HG03103 (cell line): ENCODE results near the gene COBLL1.
"Not testable (repeated sequence)": the region's sequence is repeated elsewhere in the genome, so short reads cannot be mapped to it uniquely, and the experiment has no call there.

Source experiments
- ATAC-seq: cut with Tn5 transposase; IDR thresholded peaks from one replicate; pipeline ENCODE4 v1.9.1; 2021; ENCODE audit warnings: low read depth; ENCODE audit not compliant: unreplicated experiment

Gene COBLL1

DNA sequence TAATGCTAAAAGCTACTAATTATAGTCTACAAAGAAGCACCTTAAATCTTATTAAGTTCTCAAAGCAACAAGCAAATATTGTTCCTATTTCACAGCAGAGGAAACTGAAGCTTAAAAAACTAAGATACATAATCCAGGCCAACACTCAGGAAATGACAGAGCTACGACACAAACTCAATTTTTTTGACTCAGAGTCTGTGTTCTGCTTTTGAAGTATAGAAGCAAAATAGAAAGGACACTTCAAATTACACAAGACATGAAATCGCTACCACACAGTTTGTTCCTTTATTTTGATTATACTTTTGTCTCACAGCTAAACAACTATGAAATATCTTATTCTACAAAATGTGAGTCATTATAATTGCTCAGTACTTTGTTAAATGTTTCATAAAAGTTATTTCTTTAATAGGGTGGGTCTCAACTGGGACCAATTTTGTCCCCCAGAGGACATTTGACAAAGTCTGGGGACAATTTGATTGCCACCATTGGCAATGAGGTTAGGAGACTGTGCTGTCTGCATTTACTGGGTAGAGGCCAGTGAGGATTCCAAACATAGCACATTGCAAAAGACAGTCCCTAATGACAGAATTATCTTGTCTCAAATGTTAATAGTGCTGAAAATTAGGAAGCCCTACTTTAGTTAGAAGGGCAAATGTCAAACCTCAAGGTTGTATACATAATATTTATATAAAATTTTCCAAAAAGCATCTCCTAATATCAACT is 118.8 kb downstream of the COBLL1 start:
- ATAC-seq, result no peak

DNA sequence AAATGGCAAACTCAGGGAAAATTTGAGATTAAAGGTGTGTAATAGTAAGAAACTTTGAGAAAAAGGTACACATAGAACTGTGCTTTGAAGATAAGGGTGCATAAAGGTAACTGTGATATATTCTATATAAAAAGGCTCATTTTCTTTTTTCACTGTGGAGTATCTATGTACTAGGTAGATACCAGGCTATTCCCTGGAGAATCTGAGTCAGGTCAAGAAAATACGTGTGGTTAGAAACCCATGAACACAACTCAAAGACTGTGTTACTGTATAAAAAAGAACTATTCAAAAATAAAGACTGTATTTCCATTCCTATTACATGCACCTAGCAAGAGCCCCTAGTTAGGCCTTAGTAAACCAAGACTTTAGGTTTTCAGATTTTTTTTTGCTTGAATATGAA is 120.2 kb downstream of the COBLL1 start:
- no peak for ATAC-seq

DNA sequence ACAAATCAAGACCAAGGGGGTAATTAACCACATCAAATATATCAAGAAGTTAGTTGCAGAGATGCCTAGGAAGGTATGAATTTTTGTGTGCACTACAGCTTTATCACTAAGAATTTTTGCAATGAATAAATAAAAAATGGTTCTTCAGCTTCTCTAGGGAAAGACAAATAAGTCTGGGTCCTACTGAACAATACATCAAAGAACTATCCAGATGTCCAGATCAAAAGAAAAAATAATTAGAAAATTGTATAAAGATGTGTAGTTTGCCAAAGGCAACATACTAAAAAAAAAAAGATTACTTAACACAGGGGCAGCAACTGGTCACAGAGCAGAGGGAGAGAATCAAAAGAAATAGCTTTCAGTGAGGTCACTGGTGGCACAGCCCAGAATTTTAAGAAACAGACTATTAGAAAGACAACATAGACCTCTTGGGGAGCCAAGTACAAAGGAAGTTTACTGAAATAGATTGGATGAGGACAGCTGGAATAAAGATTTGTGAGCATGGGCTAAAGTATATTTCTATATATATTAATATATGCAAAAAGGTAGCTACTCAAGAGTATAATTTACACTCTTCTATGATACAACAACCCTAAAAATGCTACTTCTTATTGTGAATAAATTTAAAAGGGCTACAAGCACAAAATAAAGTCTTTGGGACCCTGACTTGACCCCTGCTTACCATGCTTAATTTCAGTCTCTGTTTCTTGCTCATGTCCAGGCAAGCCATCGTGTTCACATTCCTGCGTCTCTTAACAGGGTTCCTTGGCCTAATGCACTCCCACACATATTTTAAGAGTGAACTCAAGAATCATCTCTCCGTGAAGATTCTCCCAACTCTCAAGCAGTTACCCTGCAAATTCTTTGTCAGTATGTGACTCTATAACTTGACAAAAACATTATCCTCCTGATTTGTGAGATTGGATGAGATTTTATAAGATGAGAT is 121.4 kb downstream of the COBLL1 start:
- ATAC-seq, result no peak

DNA sequence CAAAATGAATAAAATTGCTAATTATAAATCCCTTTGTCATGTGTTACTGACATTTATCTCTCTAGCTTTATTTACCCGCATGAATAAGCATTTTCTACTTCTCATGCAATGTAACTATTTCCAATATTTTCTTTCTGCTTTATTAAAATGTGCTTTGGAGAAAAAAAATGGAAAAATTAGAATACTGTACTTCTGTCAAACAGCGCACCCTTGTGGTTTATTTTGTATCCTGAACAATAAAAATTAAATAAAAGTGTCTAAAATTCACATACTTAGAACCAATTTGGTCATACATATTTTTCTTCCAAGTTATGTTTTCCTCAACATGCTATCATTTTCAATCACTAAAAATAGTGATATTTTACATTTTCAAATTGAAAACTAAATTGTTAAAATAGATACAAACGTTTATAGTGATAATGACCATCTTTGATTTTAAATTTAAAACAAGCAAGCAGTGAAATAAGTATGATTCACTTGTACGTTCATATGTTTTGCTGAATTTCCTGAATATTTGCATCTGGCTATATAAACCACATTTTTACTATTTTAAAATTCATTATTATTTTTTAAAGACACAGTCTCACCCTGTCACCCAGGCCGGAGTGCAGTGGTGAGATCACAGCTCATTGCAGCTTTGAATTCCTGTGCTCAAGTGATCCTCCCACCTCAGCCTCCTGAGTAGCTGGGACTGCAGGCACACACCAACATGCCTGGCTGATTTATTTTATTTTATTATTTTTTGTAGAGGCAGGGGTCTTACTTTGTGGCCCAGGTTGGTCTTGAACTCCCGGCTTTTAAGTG is 124.4 kb downstream of the COBLL1 start:
- ATAC-seq, result no peak

DNA sequence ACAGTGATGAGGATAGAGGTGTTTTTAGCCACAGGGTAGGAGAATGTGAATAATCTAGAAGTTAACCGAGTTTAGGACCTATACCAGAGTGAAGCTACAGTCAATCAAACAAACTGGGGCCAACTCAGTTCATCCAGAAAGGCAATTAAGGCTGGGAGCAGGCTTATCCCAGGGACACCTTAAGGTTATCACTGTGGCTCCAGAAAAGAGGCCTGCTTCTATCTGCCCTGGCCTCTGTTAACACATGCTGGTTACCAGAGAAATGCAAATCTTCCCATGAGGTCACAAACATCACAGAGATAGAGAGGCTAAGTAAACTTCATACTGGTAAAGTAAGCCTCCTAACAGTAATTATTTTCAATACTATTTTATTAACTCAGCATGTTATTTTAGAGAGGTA is 127.2 kb downstream of the COBLL1 start:
- ATAC-seq, result no peak

DNA sequence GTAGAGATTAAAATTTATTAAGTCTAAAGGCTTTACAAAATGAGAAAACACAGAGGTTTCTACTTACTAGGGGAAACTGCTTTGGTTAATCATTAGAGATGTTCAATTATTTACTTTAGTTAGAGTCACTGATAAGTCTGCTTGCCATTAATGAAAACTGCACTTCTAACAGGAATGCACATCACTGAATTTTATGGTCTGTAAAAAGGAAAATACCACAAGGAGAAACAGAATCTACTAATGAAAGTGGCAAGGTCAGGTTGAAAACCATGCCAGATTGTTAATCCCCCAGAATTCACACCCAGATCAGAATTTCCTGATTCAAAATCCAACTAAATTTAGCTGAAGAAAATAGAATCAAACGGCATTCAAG is 129.9 kb downstream of the COBLL1 start:
- no peak for ATAC-seq

DNA sequence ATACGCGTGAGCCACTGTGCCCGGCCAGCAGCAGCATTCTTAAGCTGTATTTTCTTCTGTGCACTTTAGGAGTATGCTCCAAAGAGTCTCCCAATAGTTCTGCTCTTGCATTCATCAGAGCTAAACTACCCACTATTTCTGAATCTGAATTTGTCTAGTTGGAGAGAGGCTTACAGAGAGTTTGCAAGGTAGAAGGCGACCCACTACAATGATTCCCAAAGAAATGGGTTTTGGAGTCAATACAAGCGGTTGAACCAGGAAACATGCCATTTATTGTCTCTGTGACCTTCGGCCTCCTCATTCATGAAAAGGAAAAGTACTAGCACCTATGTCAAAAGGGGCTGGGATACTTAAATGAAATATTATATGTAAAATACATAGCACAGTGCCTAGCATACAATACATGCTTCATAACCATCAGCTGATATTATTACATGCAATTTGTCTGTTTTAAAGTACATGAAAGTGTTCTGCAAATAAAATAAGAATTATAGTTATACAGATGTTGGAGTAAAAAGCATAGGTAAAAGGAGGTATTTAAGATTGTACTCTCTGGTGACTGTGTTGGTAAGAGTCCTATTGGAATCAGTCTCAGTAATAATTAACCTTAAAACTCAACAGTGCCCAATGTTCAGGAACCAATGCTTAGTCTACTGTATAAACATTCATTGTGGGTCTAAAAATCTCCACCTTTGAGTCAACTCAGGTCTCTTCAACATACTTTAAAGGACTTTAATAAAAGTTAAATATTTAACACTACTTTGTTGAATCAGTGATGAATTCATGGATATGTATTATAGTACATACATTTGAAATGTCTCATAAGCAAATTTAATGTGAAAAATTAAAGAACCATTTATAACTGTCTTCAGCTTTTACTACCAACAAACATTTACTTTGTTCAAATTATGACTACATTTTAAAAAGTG is 130.5 kb downstream of the COBLL1 start:
- no peak for ATAC-seq

DNA sequence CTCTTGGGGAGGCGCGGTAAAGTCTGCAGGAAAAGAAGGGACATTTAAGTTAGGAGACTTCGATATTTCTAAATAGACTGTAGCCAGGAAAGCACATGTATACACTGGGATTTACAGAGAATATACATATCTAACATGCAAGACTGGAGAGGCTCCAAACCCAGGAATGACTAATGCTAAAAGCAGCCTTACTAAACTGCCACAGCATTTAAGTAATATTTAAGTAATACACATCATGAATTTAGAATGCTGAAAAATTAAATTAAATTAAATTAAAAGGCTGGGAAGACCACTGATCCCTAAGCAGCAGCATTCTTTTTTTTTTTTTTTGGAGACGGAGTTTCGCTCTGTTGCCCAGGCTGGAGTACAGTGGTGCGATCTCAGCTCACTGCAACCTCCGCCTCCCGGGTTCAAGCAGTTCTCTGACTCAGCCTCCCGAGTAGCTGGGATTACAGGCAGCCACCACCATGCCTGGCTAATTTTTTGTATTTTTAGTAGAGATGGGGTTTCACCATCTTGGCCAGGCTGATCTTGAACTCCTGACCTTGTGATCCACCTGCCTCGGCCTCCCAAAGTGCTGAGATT is 131.3 kb downstream of the COBLL1 start:
- ATAC-seq, result not testable (repeated sequence)

DNA sequence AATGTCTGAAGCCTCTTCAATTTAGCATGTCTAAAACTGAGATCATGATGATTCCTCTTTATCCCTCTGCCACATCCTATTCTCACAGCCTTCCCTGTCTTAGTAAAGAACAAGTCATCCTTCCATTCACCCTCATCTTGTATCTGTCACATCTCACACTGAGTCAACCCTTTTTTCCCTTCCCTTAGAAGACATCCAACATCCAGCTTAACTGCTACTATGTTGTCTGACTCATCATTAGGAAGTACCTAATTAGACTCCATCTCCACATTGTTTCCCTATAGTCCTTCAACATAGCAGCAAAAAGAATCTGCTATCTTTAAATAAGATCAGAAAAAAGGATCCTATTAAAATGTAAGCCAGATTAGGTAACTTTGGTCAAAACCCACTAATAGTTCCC is 135.1 kb downstream of the COBLL1 start:
- no peak for ATAC-seq

DNA sequence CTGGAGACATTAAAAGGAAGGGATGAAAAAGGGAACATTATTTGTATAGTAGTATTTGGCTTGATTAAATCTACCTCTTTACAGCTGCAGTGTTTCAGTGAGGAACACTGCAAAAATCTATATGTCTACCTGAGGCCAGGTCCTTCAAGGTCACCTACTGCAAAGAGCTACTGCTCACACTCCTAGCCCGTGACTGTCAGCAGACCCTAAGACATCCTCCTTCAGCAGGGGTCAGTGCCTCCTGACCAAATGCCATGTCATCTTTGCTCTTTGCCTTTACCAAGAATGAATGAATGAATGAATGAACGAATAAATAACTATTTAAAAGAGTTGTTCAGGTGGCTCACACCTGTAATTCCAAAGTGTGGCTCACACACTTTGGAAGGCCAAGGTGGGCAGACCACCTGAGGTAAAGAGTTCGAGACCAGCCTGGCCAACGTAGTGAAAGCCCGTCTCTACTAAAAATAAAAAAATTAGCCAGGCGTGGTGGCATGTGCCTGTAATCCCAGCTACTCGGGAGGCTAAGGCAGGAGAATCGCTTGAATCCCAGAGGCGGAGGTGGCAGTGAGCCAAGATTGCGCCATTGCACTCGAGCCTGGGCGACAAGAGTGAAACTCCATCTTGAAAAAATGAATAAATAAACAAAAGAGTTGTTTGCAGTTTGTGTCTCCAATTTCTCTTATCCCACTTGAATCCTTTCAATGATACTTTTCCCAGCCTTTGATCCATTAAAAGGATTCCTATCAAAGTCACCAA is 136.0 kb downstream of the COBLL1 start:
- no peak for ATAC-seq

DNA sequence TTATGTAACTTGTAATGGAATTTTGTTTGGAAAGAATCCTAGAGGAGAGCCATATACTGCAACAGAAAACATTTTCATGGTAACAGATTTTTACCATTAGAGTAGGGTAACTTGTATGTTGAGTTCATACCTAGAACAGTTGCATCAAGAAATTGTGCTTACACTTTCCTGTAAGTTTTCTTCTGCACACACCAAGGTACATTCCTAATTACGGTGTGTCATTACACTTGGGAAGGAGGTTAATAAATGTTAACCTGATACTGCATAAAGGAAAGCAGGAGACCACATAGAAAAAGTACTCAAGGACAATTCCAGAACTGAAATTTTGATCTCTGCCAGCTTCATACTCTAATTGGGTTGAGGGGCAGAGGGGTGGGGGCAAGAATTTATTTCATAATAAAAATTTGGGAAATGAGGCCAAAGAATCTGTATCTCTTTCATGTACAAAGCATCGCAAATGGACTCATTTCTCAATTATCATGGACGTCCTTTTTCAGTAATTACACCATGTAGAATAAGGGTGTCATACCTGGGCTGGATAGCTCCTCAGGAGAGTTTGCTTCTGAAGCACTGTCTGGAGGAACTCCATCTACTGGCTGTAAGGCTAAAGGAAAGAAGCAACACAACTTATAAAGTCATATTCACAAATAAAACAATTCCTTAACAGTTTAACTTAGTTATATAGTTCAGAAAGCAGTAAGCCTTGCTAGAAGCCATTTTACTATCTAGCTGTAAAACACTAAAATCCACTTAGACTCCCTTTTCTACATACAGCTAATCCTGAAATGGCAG is 137.5 kb downstream of the COBLL1 start:
- no peak for ATAC-seq

DNA sequence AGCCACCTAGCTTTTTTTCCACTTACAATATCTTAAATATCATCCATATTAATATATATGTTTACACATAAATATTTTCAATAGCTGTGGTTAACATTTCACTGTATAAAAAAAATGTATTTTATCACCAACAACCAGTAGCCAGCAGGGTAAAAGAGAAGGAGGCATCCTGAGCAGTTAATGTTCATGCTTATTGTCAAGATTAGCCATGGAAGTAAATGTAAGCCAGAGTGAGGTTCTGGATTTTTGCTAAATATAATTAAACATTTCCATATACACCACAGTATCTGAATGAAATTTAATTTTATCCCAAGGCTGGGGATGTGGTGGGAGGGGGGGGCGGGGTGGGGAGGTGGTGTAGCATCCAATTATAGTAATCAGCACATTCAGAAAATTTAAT is 140.1 kb downstream of the COBLL1 start:
- ATAC-seq, result no peak

DNA sequence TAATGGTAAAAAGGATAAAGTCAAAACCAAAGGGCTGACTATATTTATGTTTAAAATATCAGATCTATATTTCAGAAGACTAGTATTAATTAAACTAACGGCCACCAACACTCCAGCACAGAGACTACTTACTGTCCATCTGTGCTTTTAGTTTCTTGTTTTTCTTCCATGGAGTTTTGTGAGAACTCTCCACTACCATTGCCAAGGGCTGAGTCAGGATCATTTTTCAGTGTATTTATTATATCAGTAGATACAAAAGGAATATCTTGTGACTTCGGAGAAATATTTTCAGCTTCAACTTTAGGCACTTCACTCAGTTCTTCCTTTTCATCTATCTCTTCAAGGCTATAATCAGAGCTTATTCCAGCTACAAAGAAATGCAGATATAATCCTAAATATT is 141.2 kb downstream of the COBLL1 start:
- ATAC-seq, result no peak

DNA sequence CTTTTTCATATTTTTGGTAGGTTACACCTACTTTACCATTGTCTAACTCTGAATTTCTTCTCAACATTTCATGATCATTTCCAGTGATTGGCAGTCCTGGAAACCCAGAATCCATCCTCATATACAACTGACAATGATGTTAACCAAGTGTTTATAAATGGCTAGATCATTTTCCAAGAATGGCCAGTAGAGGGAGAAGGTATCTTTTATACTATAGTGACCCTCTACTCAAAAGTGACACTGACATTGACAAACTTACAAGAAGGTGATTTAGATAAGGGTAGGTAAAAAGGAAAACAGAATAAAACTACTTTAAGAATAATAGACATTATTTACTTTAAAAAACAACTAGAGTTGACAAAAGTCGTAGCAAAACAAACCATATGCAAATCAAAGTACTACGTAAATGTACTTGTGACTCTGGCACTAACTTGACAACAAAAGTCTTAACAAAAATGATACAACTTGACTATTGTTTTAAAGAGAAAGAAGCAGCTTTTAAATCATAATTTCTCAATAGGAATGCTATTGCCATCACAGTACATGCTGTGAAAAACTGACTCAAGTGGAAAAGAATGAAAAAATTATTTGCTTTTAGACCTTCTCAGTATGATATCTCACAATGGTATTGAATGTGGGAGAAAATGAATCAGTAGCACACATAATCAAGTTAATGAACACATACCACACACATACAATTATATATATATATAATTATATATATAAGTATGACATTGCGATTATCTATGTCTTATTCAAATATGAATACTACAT is 143.7 kb downstream of the COBLL1 start:
- no peak for ATAC-seq

DNA sequence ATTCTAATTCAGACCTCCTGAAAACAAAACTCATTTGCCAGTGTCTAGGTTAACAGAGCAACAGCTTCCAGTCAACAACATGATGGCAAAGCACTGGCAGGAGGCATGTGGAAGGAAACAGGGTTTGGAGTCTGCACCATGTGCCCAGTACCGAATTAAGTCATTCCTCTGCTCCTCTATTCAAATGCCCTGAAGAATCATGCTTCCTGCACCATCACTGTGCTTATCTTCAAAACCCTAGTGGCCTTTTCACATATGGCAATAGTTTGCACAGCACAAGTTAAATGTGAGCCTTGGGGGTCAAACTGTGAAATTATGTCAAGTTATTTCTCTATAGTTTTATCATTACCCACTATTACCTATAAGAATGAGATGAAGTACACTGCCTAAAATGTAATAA is 145.0 kb downstream of the COBLL1 start:
- no peak for ATAC-seq

DNA sequence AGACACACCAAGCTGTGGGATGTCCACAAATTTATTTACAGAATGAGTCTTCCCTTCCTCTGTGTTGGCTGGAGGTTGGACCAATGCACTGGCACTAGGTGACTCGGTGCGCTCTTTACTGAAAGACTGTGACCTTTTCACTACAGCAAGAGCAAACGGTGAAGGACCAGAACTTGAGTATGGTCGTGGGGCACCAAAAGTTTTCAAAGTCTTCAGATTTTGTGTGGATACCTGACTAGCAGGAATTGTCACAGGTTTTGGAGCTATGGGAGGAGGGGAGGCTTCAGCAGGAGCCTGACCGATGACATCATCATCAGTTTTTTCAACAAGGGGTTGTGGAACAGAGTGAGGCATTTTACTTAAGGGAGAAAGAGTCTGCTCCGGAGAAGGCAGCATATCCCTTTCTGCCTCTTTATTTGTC is 147.3 kb downstream of the COBLL1 start:
- ATAC-seq, result no peak

DNA sequence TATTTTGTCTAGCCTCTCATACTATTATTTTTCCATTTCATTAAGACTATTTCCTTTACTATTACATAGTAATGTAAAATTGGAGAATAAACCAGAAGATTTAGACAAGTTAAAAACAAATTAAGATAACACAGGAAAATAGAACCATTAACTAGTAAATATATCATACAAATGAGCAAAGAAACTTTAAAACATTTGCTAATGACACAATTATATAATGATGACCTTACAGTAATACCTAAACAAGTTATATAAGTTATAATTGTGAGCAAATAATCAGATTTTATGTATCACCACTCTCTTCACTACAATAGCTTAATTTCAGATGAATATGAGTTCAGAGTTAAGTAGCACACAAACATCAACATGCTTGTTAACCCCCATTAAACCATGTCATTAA is 147.8 kb downstream of the COBLL1 start:
- no peak for ATAC-seq
